Sigmoid colon (tissue), 7 donors: Measurements from ENCODE around the gene NOS1. TPM values are rescaled to one million over a fixed set of nuclear protein-coding genes. Genes with fewer than 3 reads are reported as not detected.

Experiments
- DNase-seq: peaks from one replicate; pipeline ENCODE4 v3.0.0-alpha.2; 2019
- H3K27ac ChIP-seq, 4 donors: fragments of 200-600 bp; sonication (generic); one replicate each; pipeline ENCODE4 v1.5.1; 2016 to 2019; ENCODE audit warnings: mild to moderate bottlenecking in 1 of 4
- H3K27me3 ChIP-seq, 3 donors: fragments of 200-600 bp; sonication (generic); one replicate each; pipeline ENCODE4 v1.5.1; 2019; ENCODE audit warnings: mild to moderate bottlenecking in 1 of 3
- H3K36me3 ChIP-seq, 4 donors: fragments of 200-600 bp; sonication (generic); one replicate each; pipeline ENCODE4 v1.5.1; 2016 to 2019
- H3K4me1 ChIP-seq, 4 donors: fragments of 200-600 bp; sonication (generic); one replicate each; pipeline ENCODE4 v1.5.1; 2017 to 2019
- H3K4me3 ChIP-seq, 4 donors: fragments of 200-600 bp; sonication (generic); one replicate each; pipeline ENCODE4 v1.5.1; 2017 to 2019; ENCODE audit warnings: mild to moderate bottlenecking in 2 of 4, moderate library complexity in 1 of 4
- H3K9me3 ChIP-seq, 4 donors: fragments of 200-600 bp in 3 of 4; sonication (generic) in 3 of 4; one replicate each; pipeline versions ENCODE4 v1.5.1 to v1.6.1; 2013 to 2019
- CTCF ChIP-seq, 4 experiments: fragments of 450-650 bp in 3 of 4; fragments of 200-600 bp in 1 of 4; IDR thresholded peaks; one replicate each; pipeline ENCODE4 v1.5.1; 2016 to 2019; ENCODE audit warnings: antibody characterized with exemption in 4 of 4, mild to moderate bottlenecking in 3 of 4, moderate library complexity in 2 of 4
- EP300 ChIP-seq, 4 donors: sonication (generic); formaldehyde crosslinking; IDR thresholded peaks; one replicate each; pipeline ENCODE4 v1.6.1; 2017; ENCODE audit warnings: antibody characterized with exemption in 4 of 4
- POLR2A ChIP-seq, 2 donors: fragments of 450-650 bp; IDR thresholded peaks; one replicate each; pipeline ENCODE4 v1.6.1; 2016; ENCODE audit warnings: antibody characterized with exemption in 2 of 2, mild to moderate bottlenecking in 2 of 2, moderate library complexity in 2 of 2
- POLR2AphosphoS5 ChIP-seq, 4 donors: sonication (generic); formaldehyde crosslinking; IDR thresholded peaks; one replicate each; pipeline ENCODE4 v1.6.1; 2017; ENCODE audit warnings: antibody characterized with exemption in 4 of 4
- WGBS, 2 donors: extraction: QIAGEN DNeasy Blood & Tissue Kit; methylation state at CpG; one replicate each; pipeline ENCODE4 v1.1.7; 2013; 5-methylcytosine and 5-hydroxymethylcytosine counted together
- intact Hi-C: fragments of 100-400 bp; cut with DNase I; formaldehyde crosslinking; loops from one replicate; pipeline ENCODE4 v1.15.1; 2023
- polyA plus RNA-seq, 3 donors: library from polyadenylated mRNA; stranded (reverse); fragments of 200-250 nt; gene quantifications; one replicate each; pipeline ENCODE4 v1.2.3, GENCODE V29; 2013
- total RNA-seq, 4 donors: library from RNA; depleted of rRNA; stranded (reverse); fragments of >200 nt; gene quantifications; one replicate each; pipeline ENCODE4 v1.1.0, GENCODE V29; 2016
- donor health status: healthy with polysubstance abuse.
- donor health status: Bipolar disorder and iron deficiency.
- donor health status: healthy.

The NOS1 gene
- total and polyA plus RNA-seq, 7 donors: 1.6 to 14.7 (median 10.3) TPM; not detected in 2

GRCh38 chr12:117284140-117284539, 77.3 kb downstream of the NOS1 start:
- Histone ChIP-seq H3K27me3 (peaks cover 0 to 3% (median 0%) of the 10 kb centered on the region in 3 donors), H3K36me3 (no peaks in the 10 kb centered on the region), H3K4me1 (no peaks in the 10 kb centered on the region), H3K27ac (no peak overlapping the region), H3K9me3 (no peaks in the 10 kb centered on the region), H3K4me3 (no peak overlapping the region)
- intact Hi-C loops: no loop called here
- TF ChIP-seq POLR2A (IDR thresholded peaks at IDR 0.05) (no peak), CTCF (IDR thresholded peaks at IDR 0.05) (no peak), POLR2AphosphoS5 (IDR thresholded peaks at IDR 0.05) (no peak), EP300 (IDR thresholded peaks at IDR 0.05) (no peak)
- WGBS, 2 donors: 77 to 79% methylated on average over 9 of the region's 9 CpGs
- no peak for DNase-seq

GRCh38 chr12:117282490-117282889, 78.9 kb downstream of the NOS1 start:
- no peak overlapping the region for H3K4me3 ChIP-seq
- no peak for TF ChIP-seq POLR2A (IDR thresholded peaks at IDR 0.05)
- no peak for TF ChIP-seq CTCF (IDR thresholded peaks at IDR 0.05)
- TF ChIP-seq EP300 (IDR thresholded peaks at IDR 0.05): no peak
- no peak for TF ChIP-seq POLR2AphosphoS5 (IDR thresholded peaks at IDR 0.05)
- H3K9me3 ChIP-seq: no peaks in the 10 kb centered on the region
- no peaks in the 10 kb centered on the region for H3K36me3 ChIP-seq
- H3K27ac ChIP-seq: no peak overlapping the region
- no peak for DNase-seq
- WGBS, 2 donors: 81 to 88% methylated on average over 5 of the region's 5 CpGs
- intact Hi-C loops: no loop called here
- H3K4me1 ChIP-seq: no peaks in the 10 kb centered on the region
- H3K27me3 ChIP-seq: peaks cover 0 to 10% (median 10%) of the 10 kb centered on the region in 3 donors

- Histone ChIP-seq H3K27ac (no peak overlapping the region), H3K9me3 (no peaks in the 10 kb centered on the region), H3K27me3 (peaks cover 0 to 19% (median 16%) of the 10 kb centered on the region in 3 donors), H3K4me3 (no peak overlapping the region), H3K36me3 (no peaks in the 10 kb centered on the region), H3K4me1 (no peaks in the 10 kb centered on the region)
- no peak for DNase-seq
- TF ChIP-seq POLR2AphosphoS5 (IDR thresholded peaks at IDR 0.05) (no peak), CTCF (IDR thresholded peaks at IDR 0.05) (no peak), EP300 (IDR thresholded peaks at IDR 0.05) (no peak), POLR2A (IDR thresholded peaks at IDR 0.05) (no peak)
- intact Hi-C loops: no loop called here
- WGBS, 2 donors: 81 to 83% methylated on average over 8 of the region's 8 CpGs
Observed at GRCh38 chr12:117280019-117280680, 81.3 kb downstream of the NOS1 start.

GRCh38 chr12:117279606-117280005, 81.8 kb downstream of the NOS1 start:
- TF ChIP-seq POLR2AphosphoS5 (IDR thresholded peaks at IDR 0.05): no peak
- no peak for TF ChIP-seq EP300 (IDR thresholded peaks at IDR 0.05)
- TF ChIP-seq POLR2A (IDR thresholded peaks at IDR 0.05): no peak
- no peak for TF ChIP-seq CTCF (IDR thresholded peaks at IDR 0.05)
- peaks cover 0 to 19% (median 16%) of the 10 kb centered on the region in 3 donors for H3K27me3 ChIP-seq
- no peaks in the 10 kb centered on the region for H3K9me3 ChIP-seq
- H3K36me3 ChIP-seq: no peaks in the 10 kb centered on the region
- H3K4me1 ChIP-seq: no peaks in the 10 kb centered on the region
- DNase-seq: no peak
- intact Hi-C loops: no loop called here
- H3K4me3 ChIP-seq: no peak overlapping the region
- 27 to 39% methylated on average over 8 of the region's 8 CpGs for WGBS, 2 donors
- H3K27ac ChIP-seq: no peak overlapping the region

- Histone ChIP-seq H3K4me3 (no peak overlapping the region), H3K27me3 (peaks cover 0 to 19% (median 16%) of the 10 kb centered on the region in 3 donors), H3K36me3 (no peaks in the 10 kb centered on the region), H3K4me1 (no peaks in the 10 kb centered on the region), H3K27ac (no peak overlapping the region), H3K9me3 (no peaks in the 10 kb centered on the region)
- no peak for DNase-seq
- WGBS, 2 donors: 58 to 67% methylated on average over 7 of the region's 7 CpGs
- intact Hi-C loops: no loop called here
- TF ChIP-seq POLR2A (IDR thresholded peaks at IDR 0.05) (no peak), EP300 (IDR thresholded peaks at IDR 0.05) (no peak), CTCF (IDR thresholded peaks at IDR 0.05) (no peak)
Observed at GRCh38 chr12:117277875-117278274, 83.6 kb downstream of the NOS1 start.
